MM.1S (cell line): ENCODE measurements around the gene ITIH6.

ENCODE experiments used
- CTCF ChIP-seq: fragments of 300-600 bp; sonication (generic); IDR thresholded peaks from 2 replicates; pipeline ENCODE4 v1.5.1; 2016; ENCODE audit warnings: antibody characterized with exemption, low read length, mixed read lengths
- EZH2phosphoT487 ChIP-seq: fragments of 300-600 bp; sonication (generic); IDR thresholded peaks from 2 replicates; pipeline ENCODE4 v1.6.1; 2018; ENCODE audit warnings: antibody characterized with exemption, low read length

DNA sequence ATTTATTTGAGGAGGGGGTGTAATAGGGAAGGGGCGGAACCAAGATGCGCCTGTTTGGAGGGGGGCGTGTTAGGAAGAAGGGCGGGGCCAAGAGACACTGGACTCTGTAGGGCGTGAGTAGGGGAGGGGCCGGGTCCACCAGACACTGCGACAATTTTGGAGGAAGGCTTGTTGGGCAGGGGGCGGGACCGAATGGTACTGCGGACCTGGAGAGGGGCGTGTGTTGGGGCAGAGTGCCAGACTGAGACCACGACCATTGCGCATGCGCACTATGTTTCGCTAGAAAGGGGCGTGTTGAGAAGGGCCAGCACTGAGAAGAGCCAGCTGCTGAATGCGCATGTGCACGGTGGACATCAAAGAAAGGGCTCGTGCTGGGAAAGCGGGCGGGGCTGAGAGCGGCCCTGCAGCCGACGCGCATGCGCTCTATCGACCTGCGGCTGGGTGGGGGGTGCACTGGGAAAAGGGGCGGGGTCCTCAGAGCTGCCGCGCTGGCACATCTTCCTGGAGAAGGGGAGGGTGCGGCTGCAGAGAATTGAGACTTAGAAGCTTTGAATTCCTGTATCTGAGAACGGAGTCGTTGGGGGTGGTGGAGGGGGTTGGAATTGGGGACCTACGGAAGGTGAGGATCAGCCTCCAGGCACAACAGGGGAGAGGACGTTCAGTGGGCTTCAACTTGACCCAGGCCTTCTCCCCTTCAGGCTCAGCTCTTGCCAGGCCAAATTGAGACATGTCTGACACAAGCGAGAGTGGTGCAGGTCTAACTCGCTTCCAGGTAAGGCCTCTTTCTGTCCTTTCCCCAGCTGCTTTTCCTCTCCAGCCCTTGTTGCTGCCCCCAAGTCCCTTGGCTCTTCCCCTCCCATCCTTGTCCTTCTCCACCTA is 10.8 kb upstream of the ITIH6 start:
- TF ChIP-seq CTCF, result no peak
- TF ChIP-seq EZH2phosphoT487, result no peak
